Activated CD8-positive, alpha-beta memory T cell treated with anti-CD3 and anti-CD28 coated beads, Interleukin-2, amount 50 U/mL, for 4 hours (primary cell): Measurements from ENCODE around the gene COL4A2.

ENCODE experiments used
- DNase-seq: peaks from one replicate; pipeline ENCODE4 v3.0.0-alpha.2; 2020

Gene COL4A2

GRCh38 chr13:110423689-110424302 is 116.7 kb downstream of the COL4A2 start:
- DNase-seq, result no peak

GRCh38 chr13:110424569-110425443 is 117.7 kb downstream of the COL4A2 start:
- no peak for DNase-seq

- no peak for DNase-seq
Measured at GRCh38 chr13:110425444-110425780, 118.3 kb downstream of the COL4A2 start.

GRCh38 chr13:110426735-110427134 is 119.7 kb downstream of the COL4A2 start:
- DNase-seq, result no peak

- DNase-seq, result no peak
Measured at GRCh38 chr13:110428313-110428712, 121.2 kb downstream of the COL4A2 start.

- DNase-seq, result no peak
Measured at GRCh38 chr13:110430391-110431336, 123.6 kb downstream of the COL4A2 start.

- DNase-seq, result no peak
Measured at GRCh38 chr13:110431425-110432294, 124.6 kb downstream of the COL4A2 start.

GRCh38 chr13:110432522-110432921 is 125.4 kb downstream of the COL4A2 start:
- DNase-seq, result no peak

- no peak for DNase-seq
Measured at GRCh38 chr13:110433014-110433413, 125.9 kb downstream of the COL4A2 start.

- DNase-seq, result no peak
Measured at GRCh38 chr13:110434629-110435028, 127.5 kb downstream of the COL4A2 start.

GRCh38 chr13:110435331-110435730 is 128.2 kb downstream of the COL4A2 start:
- no peak for DNase-seq

- no peak for DNase-seq
Measured at GRCh38 chr13:110436276-110436675, 129.2 kb downstream of the COL4A2 start.

- DNase-seq, result no peak
Measured at GRCh38 chr13:110436786-110437370, 129.8 kb downstream of the COL4A2 start.

GRCh38 chr13:110438211-110438610 is 131.1 kb downstream of the COL4A2 start:
- no peak for DNase-seq

GRCh38 chr13:110438776-110439175 is 131.7 kb downstream of the COL4A2 start:
- no peak for DNase-seq

- DNase-seq, result no peak
Measured at GRCh38 chr13:110440946-110441731, 134.1 kb downstream of the COL4A2 start.

GRCh38 chr13:110442930-110443621 is 136.0 kb downstream of the COL4A2 start:
- DNase-seq, result no peak

GRCh38 chr13:110443622-110444225 is 136.6 kb downstream of the COL4A2 start:
- DNase-seq, result no peak

- DNase-seq, result no peak
Measured at GRCh38 chr13:110444226-110444653, 137.2 kb downstream of the COL4A2 start.

GRCh38 chr13:110445183-110445582 is 138.1 kb downstream of the COL4A2 start:
- no peak for DNase-seq
